ENCODE results near the gene MRTFB. TPM values are rescaled to one million over a fixed set of nuclear protein-coding genes. Genes with fewer than 3 reads are reported as not detected.

The MRTFB gene
- total RNA-seq, 4 donors from 2014 or later: 12.7 to 20.4 (median 14.8) TPM

GRCh38 chr16:14086477-14086876 lies 15.4 kb downstream of the MRTFB start:
- Histone ChIP-seq H3K4me3 (no peak overlapping the region), H3K27me3 (no peaks in the 10 kb centered on the region), H3K36me3 (peaks cover 0 to 7% of the 10 kb centered on the region in 2 donors), H3K9me3 (no peaks in the 10 kb centered on the region), H3K4me1 (peaks cover 30 to 57% of the 10 kb centered on the region in 2 donors), H3K27ac (no peak overlapping the region)
- DNase-seq (no peak), ATAC-seq (no peak)
- no peak for TF ChIP-seq POLR2A (IDR thresholded peaks at IDR 0.05)
- TF ChIP-seq, protein P1, sequence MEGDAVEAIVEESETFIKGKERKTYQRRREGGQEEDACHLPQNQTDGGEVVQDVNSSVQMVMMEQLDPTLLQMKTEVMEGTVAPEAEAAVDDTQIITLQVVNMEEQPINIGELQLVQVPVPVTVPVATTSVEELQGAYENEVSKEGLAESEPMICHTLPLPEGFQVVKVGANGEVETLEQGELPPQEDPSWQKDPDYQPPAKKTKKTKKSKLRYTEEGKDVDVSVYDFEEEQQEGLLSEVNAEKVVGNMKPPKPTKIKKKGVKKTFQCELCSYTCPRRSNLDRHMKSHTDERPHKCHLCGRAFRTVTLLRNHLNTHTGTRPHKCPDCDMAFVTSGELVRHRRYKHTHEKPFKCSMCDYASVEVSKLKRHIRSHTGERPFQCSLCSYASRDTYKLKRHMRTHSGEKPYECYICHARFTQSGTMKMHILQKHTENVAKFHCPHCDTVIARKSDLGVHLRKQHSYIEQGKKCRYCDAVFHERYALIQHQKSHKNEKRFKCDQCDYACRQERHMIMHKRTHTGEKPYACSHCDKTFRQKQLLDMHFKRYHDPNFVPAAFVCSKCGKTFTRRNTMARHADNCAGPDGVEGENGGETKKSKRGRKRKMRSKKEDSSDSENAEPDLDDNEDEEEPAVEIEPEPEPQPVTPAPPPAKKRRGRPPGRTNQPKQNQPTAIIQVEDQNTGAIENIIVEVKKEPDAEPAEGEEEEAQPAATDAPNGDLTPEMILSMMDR (IDR thresholded peaks at IDR 0.05 in 4 of 5, conservative IDR thresholded peaks at IDR 0.05 in 1 of 5): no peak
- in situ Hi-C loops (cut with MboI; ENCODE audit: low sequenced_read_pairs in 4 of 4) (no loop called here), intact Hi-C loops (cut with DNase I; ENCODE audit: low total_unique reads) (no loop called here)

GRCh38 chr16:14087181-14087580 lies 16.1 kb downstream of the MRTFB start:
- in situ Hi-C loops (cut with MboI; ENCODE audit: low sequenced_read_pairs in 4 of 4): no loop called here
- Histone ChIP-seq H3K9me3 (no peaks in the 10 kb centered on the region), H3K27me3 (no peaks in the 10 kb centered on the region), H3K4me3 (no peak overlapping the region), H3K27ac (peak overlapping the region in 2 of 4 donors; percentile 47 to 62), H3K36me3 (peaks cover 0 to under 1% of the 10 kb centered on the region in 2 donors), H3K4me1 (peaks cover 37 to 60% of the 10 kb centered on the region in 2 donors)
- ATAC-seq (no peak), DNase-seq (no peak)
- intact Hi-C loops (cut with DNase I; ENCODE audit: low total_unique reads): no loop called here
- no peak for TF ChIP-seq POLR2A (IDR thresholded peaks at IDR 0.05)
- TF ChIP-seq, protein P1 (IDR thresholded peaks at IDR 0.05 in 4 of 5, conservative IDR thresholded peaks at IDR 0.05 in 1 of 5): no peak

- Histone ChIP-seq H3K27me3 (no peaks in the 10 kb centered on the region), H3K36me3 (no peaks in the 10 kb centered on the region), H3K27ac (peak overlapping the region; percentile 1 to 62 (median 28)), H3K4me3 (no peak overlapping the region), H3K4me1 (peaks cover 42 to 65% of the 10 kb centered on the region in 2 donors), H3K9me3 (no peaks in the 10 kb centered on the region)
- in situ Hi-C loops (cut with MboI; ENCODE audit: low sequenced_read_pairs in 4 of 4) (no loop called here), intact Hi-C loops (cut with DNase I; ENCODE audit: low total_unique reads) (no loop called here)
- no peak for TF ChIP-seq POLR2A (IDR thresholded peaks at IDR 0.05)
- TF ChIP-seq, protein P1 (IDR thresholded peaks at IDR 0.05 in 4 of 5, conservative IDR thresholded peaks at IDR 0.05 in 1 of 5): no peak
- ATAC-seq: no peak
- DNase-seq: no peak
Measured at GRCh38 chr16:14087590-14088154, 16.6 kb downstream of the MRTFB start.

DNA sequence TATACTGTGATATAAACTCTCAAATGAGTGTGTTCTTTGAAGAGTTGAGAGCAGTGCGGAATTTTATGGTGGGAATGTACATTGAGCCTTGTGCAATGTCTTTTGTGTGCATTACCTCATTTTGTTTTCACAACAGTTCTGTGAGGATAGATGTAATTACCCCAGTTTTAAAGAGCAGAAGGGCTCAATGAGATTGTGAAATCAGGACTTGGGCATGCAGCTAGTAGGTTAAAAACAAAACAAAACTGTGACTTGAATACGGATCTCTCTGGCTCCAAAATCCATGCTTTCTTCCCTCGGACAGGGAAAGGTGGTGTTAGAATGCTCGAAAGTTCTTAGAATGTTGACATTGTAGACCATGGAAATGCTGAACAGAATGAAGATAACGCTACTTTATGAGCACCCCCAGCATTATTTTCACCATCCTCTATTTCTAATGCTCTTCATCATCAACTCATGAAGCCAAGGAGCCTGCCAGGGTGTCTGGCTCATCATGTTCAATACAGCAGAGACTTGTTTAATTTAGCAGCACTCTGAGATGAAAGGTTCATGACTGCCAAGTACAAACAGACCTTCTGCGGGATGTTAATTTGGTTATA lies 17.1 kb downstream of the MRTFB start:
- Histone ChIP-seq H3K27ac (peak overlapping the region; percentile 1 to 62 (median 28)), H3K4me1 (peaks cover 48 to 71% of the 10 kb centered on the region in 2 donors), H3K4me3 (no peak overlapping the region)

More for the DNA sequence above, 17.1 kb downstream of the MRTFB start:
- intact Hi-C loops (cut with DNase I; ENCODE audit: low total_unique reads) (no loop called here), in situ Hi-C loops (cut with MboI; ENCODE audit: low sequenced_read_pairs in 4 of 4) (no loop called here)
- DNase-seq: no peak
- Histone ChIP-seq H3K36me3 (no peaks in the 10 kb centered on the region), H3K27me3 (no peaks in the 10 kb centered on the region), H3K9me3 (no peaks in the 10 kb centered on the region)
- peak in 1 of 2 donors; percentile 30 for ATAC-seq
- no peak for TF ChIP-seq POLR2A (IDR thresholded peaks at IDR 0.05)
- TF ChIP-seq, protein P1 (IDR thresholded peaks at IDR 0.05 in 4 of 5, conservative IDR thresholded peaks at IDR 0.05 in 1 of 5): no peak

Data from gastrocnemius medialis (tissue), 4 donors.